ENCODE data around the gene TNPO2.

Gene TNPO2

GRCh38 chr19:12695096-12695495 is 28.6 kb downstream of the TNPO2 start:
- peak overlapping the region; percentile 78; the same call in 1 of the 2 replicates for H3K27ac ChIP-seq
- TF ChIP-seq ZFX (IDR thresholded peaks at IDR 0.05; ENCODE audit: borderline replicate concordance) (no peak), CTCF (IDR thresholded peaks at IDR 0.05) (no peak)

GRCh38 chr19:12694641-12695040 is 29.1 kb downstream of the TNPO2 start:
- H3K27ac ChIP-seq: no peak overlapping the region
- no peak for TF ChIP-seq ZFX (IDR thresholded peaks at IDR 0.05; ENCODE audit: borderline replicate concordance)
- TF ChIP-seq CTCF (IDR thresholded peaks at IDR 0.05): no peak

GRCh38 chr19:12692960-12693359 is 30.8 kb downstream of the TNPO2 start:
- TF ChIP-seq ZFX (IDR thresholded peaks at IDR 0.05; ENCODE audit: borderline replicate concordance) (no peak), CTCF (IDR thresholded peaks at IDR 0.05) (no peak)
- no peak overlapping the region for H3K27ac ChIP-seq

GRCh38 chr19:12689581-12690216 is 34.0 kb downstream of the TNPO2 start:
- TF ChIP-seq ZFX (IDR thresholded peaks at IDR 0.05; ENCODE audit: borderline replicate concordance): no peak
- no peak for TF ChIP-seq CTCF (IDR thresholded peaks at IDR 0.05)
- no peak overlapping the region for H3K27ac ChIP-seq

- TF ChIP-seq CTCF (IDR thresholded peaks at IDR 0.05): no peak
- no peak for TF ChIP-seq ZFX (IDR thresholded peaks at IDR 0.05; ENCODE audit: borderline replicate concordance)
- no peak overlapping the region for H3K27ac ChIP-seq
Measured at GRCh38 chr19:12689012-12689411, 34.7 kb downstream of the TNPO2 start.

- H3K27ac ChIP-seq: no peak within 1 kb of the TSS
Measured at GRCh38 chr19:12687496-12688196, 36.1 kb downstream of the TNPO2 start, which contains the start of gene GNG14. GNG14 (plus strand) TSS chr19:12687998; CDS start chr19:12688049, 51 bp downstream.

More at GRCh38 chr19:12687496-12688196, 36.1 kb downstream of the TNPO2 start, which contains the start of gene GNG14:
- TF ChIP-seq CTCF (IDR thresholded peaks at IDR 0.05) (no peak), ZFX (IDR thresholded peaks at IDR 0.05; ENCODE audit: borderline replicate concordance) (no peak)

Measured in 22Rv1 (cell line).